GM18511 (cell line): Measurements from ENCODE around the gene VASH2.

ENCODE experiments used
- ATAC-seq: cut with Tn5 transposase; IDR thresholded peaks from one replicate; pipeline ENCODE4 v1.9.1; 2021; ENCODE audit warnings: mild to moderate bottlenecking, moderate library complexity; ENCODE audit not compliant: unreplicated experiment

The VASH2 gene

DNA sequence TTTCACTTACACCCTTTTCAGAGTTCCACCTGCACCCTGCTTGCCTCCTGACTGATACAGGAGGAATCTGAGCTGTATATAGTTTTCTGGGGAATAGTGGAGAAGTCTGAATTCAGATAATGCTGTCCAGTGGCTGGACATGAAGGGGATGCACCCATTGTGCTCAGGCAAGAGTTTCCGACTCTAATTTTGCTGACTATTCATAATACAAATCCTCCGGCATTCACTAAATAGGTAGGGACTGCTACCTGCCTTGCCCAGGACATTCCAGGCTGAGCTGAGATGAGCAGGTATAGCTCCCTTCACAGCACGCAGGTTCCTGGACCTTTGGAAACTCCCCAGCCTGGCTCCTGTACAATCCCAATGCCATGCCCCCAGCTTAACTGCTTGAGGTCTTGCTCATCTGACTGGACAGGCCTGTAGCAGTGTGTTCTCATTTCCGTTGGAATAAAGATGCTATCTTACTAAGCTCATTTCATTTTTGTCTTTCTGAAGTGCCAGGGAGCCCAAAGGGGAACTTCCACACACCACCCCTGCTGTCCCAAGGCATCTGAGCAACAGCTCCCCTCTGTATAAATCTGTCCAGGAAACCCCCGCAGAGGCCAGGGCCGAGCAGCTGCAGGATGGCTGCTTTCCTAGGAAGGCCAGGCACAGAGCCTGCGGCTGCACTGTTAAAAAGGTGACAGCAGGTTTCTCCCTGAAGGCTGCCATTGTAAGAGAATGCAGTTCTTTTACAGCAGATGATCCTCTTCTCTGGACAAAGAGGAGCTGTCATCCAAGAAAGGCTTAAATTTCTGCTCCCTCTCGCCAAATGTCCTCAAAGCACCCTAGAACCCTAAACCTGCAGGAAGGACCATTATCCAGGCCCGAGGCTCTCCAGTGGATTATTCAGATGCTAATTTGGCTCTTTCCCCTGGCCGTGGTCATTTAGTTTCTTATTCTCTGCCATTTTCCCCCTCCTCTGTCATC is 21.7 kb upstream of the VASH2 start:
- peak; percentile 72 for ATAC-seq

DNA sequence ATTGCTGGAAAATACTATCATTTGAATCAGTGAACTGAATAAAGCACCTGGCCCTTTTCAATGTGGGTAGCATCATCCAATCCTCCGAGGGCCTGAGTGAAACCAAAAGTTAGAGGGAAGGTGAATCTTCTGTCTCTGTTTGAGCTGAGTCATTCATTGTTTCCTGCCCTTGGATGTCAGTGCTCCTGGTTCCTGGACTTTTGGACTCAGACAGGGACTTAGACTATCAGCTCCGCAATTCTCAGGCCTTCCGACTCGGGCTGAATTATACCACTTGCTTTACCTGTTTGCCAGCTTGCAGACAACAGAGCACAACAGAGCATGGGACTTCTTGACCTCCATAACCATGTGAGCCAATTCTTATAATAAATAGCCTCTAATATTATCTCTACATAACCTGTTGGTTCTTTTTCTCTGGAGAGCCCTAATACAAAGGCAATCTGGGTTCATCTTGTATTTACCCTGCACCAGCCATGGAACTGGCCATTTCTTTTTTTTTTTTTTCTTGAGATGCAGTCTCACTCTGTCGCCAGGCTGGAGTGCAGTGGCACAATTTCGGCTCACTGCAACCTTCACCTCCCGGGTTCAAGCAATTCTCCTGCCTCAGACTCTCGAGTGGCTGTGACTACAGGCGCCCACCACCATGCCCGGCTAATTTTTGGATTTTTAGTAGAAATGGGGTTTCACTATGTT is 19.2 kb upstream of the VASH2 start:
- ATAC-seq, result peak; percentile 72

DNA sequence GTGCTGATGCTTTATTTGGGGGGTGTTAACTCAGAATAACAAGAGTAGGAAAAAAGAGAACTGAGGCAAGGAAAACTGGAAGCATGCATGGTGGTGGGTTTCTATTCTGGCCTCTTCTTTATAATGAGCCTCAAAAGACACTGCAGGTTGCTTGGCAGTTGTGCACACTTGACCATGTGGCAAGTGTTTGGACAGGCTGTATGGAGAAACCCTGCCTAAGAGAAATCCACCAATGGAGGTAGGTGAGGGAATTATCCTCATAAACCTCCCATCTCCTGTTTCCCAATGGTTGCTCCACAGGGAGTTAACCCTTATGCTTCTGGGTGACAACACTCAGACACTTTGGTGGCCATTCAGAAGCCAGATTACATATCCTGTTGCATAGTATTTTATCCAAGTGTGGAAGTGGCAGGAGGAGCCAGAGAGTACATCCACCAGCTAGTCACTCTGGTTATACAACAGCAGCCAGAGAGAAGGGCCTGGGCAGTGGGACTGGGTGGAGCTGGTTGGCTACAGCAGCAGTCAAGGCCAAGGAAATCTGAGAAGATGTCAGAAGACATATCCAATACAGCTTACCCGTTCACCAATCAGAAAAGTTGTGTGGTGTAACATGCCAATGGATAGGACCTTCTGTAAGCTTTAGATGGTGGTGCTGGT is 16.4 kb upstream of the VASH2 start:
- ATAC-seq, result no peak

DNA sequence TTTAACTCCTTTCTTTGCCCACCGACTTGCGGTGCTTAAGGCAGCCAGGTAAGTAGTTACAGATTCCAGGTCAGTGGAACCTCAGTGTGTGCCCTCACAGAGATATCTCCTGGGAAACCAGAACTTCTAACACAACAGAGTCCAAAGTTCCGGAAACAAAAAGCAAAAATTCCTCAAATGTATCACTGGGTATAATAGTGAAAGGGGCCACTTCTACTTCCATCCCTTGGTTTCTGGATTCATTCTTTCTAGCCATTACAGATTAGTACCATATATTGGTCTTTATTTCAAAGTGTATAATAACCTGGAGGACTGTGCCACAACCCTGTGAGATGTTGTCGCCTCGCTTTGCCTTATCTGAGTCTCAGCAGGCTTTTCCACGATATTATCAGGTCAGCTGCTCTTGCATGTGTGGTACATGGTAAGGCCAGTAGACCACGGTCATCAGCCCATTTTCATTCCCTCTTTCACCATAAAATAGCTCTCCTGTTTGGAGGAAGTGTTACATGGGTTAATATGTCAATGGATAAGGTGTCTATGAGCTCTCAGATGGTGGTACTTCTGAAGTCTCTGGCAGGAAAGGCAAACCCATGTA is 14.9 kb upstream of the VASH2 start:
- ATAC-seq, result no peak

DNA sequence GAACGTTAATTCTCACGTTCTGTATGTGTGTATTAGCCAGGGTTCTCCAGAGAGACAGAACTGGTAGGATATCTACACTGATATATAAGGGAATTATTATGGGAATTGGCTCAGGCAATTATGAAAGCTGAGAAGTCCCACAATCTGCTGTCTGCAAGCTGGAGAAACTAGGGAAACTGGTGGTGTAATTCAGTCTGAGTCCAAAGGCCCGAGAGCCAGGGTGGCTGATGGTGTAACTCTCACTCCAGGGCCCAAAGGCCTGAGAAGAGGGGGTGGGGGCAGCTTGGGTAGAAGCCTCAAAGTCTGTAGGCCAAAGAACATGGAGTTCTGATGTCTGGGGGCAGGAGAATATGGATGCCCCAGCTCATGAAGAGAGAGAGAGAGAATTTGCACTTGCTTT is 13.3 kb upstream of the VASH2 start:
- ATAC-seq, result no peak

DNA sequence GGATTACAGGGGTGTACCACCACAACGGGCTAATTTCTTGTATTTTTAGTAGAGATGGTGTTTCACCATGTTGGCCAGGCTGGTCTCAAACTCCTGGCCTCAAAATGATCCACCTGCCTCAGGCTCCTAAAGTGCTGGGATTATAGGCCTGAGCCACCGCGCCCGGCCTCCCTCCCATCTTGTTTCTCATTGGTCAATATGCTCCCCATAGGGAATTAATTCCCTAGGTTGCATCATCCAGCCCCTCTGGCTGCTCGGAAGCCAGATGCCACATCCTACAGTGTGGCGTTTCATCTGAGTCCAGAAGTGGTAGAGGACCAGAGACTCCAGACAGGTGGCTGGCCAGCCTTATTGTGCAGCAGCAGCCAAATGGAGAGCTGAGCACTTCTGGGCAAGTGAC is 11.5 kb upstream of the VASH2 start:
- ATAC-seq, result no peak

DNA sequence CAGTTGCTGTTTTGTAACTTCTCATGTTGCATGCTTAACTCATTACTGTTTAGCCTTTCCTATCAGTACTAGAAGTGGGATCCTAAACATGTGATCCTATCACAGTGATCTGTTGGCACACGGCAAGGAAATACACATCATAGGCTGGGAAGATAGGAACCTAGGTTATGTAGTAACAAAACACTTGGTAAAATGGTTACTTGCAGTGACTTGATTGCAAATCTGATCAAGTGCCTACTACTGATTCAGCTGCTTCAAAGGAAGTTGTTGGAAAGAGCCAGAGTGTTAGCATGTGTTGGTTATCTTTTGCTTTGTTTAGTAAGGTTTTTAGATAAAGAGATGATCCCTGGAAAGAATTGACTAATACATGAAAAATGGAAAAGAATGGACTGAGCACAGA is 8.9 kb upstream of the VASH2 start:
- no peak for ATAC-seq

DNA sequence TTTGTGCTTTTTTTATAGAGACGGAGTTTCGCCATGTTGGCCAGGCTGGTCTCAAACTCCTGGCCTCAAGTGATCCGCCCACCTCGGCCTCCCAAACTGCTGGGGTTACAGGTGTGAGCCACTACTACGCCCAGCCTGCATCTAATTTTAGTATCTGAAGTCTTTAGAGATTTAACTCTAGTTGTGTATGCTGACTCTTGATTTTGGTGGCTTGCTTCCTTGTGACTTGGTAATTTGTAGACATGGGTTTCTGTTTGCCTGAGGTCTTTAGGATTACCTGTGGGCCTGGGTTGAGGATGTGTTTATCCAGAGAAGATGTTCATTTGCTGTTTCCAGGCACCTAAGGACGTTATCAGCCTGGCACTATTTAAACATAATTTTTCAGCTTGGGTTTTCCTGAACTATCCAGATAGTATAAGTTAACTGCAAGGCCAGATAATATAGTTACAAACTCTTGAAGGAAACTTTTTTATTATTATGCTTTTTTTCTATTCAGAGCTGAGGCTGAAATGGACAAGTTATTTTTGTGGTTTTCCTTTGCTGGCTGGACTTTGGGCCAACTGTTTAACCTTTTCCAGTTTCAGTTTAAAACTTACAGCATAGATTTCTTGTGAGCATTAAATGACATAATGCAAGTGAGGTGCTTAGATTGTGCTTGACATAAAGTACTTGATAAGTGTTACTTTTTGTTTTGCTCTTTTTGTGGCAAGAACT is 7.5 kb upstream of the VASH2 start:
- ATAC-seq, result no peak

DNA sequence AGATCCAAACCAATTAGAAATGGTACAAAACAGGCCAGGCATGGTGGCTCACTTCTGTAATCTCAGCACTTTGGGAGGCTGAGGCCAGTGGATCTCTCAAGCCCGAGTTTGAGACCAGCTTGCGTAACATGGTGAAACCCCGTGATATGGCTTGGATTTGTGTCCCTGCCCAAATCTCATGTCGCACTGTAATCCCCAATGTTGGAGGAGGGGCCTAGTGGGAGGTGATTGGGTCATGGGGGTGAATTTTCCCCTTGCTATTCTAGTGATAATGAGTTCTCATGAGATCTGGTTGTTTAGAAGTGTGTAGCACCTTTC is 7.0 kb upstream of the VASH2 start:
- no peak for ATAC-seq

DNA sequence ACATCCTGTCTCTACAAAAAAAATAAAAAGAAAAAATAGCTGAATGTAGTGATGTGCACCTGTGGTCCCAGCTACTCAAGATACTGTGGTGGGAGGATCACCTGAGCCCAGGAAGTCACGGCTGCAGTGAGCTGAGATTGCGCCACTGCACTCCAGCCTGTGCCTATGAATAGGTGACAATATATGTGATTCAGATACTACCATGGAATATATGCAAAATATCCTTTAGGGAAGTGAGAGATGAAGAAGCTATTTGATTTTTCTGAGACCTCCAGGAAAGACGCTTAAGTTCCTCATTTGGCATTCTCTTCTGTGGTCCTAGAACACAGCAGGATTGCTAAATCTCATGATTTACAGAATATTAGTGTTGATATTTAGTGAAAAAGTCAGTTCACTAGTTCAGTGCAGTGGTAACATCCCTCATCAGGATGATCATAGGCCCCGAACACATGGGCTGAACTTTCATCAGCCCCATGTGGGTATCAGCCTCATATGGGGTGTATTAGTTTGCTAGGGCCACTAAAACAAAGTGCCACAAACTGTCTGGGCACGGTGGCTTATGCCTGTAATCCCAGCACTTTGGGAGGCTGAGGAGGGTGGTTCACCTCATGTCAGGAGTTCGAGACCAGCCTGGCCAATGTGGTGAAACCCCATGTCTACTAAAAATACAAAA is 6.0 kb upstream of the VASH2 start:
- peak; percentile 66 for ATAC-seq

DNA sequence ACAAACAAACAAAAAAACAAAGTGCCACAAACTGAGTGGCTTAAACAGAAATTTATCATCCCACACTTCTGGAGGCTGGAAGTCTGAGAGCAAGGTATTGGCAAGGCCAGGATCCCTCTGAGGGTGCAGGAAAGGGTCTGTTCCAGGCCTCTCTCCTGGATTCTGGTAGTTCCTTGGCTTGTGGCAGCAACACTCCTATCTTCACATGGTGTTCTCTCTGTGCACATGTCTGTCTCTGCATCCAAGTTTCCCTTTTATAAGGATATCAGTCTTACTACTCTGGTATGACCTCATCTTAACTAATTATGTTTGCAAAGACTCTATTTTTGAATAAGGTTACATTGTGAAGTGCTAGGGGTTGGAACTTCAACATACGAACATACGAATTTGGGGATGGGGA is 5.3 kb upstream of the VASH2 start:
- no peak for ATAC-seq

DNA sequence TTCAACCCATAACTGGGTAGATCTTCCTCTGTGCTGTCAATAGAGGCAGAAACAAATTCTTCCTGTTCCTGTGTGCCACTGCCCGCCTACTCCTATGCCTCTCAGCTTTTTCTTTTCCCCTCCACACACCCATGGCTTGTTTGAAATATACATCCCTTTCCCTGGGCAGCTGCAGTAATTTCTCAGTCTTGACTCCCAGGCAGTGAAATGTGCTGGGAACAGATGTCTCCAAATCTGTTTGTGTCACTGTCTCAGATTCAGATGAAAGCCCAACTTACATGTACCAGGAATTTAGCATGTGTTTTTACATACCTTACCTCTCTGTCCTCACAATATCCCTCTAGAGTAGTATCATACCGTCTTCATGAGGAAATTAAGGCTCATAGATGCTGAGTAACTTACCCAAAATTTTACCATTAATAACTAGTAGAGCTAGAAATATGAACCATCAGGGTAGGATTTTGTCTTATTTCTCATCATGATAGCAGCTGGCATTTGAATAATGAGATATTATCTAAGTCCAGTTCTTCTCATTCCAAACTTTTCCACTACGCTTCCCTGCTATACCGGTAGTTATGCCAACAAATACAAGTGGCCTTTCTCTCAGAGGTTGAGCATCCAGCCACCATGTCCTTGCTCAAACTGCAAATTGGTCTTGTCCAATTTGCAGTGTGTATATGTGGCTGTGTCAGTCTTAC is 4.7 kb upstream of the VASH2 start:
- ATAC-seq, result no peak

DNA sequence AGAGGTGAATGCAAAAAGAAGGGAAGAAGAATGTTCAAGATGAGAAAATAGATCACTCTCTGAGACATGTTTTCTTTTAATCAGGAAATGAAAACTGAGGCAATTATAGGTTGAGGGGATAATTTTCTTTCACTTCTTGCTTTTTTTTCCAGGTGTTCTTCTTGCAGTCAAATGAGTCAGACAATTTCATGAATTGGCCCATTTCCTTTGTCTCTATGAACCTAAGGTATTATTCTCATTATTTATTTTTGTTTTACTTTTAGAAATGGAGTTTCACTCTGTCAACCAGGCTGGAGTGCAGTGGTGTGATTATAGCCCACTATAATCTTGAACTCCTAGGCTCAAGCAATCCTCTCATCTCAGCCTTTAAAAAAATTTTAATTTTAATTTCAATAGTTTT is 3.5 kb upstream of the VASH2 start:
- ATAC-seq, result no peak

DNA sequence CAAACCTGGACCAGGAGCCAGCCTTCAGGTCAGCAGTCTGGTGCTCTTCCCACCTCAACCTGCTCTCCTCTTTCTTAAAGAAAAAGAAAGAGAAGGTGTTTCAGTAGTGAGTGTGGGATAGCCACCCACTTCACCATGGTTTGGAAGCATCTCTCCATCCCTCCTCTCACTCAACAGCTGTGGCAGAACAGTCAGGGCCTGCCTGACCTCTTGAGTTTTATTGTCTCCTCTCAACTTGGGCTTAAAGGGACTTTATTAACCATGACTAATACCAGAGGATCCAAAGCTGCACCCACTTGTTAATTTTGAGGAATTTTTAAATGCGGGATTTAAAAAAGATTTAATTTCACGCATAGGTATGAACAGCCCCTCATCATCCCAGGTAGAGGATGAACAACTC is 570 bp upstream of the VASH2 start:
- ATAC-seq, result no peak

DNA sequence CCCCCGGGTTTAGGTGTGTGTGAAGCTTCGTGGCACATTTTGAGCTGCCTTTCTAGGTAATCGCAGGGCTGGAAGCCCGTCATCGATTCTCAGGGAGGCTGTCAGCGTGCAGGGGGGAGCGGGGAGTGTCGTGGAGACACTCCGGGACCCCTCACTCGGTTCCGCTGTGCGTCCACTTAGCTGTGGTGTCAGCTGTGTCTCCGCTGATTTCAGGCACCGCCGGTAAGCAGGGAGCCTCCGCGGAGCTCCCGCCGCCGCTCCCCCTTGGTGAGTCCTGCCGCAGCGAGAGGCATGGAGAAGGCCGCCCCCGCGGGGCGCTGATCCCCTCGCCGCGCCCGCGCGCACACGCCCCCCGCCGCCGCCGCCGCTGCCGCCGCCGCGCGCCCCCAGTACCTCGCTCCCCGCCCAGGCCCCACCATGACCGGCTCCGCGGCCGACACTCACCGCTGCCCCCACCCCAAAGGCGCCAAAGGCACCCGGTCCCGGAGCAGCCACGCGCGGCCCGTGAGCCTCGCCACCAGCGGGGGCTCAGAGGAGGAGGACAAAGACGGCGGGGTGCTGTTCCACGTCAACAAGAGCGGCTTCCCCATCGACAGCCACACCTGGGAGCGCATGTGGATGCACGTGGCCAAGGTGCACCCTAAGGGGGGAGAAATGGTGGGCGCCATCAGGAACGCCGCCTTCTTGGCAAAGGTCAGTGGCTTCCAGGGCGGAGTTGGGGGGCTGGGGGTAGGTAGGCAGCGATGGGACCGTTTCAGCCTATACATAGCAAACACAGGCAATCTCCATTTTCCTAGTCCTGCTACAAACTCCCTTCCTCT is 995 bp downstream of the VASH2 start:
- peak; percentile 4 for ATAC-seq

DNA sequence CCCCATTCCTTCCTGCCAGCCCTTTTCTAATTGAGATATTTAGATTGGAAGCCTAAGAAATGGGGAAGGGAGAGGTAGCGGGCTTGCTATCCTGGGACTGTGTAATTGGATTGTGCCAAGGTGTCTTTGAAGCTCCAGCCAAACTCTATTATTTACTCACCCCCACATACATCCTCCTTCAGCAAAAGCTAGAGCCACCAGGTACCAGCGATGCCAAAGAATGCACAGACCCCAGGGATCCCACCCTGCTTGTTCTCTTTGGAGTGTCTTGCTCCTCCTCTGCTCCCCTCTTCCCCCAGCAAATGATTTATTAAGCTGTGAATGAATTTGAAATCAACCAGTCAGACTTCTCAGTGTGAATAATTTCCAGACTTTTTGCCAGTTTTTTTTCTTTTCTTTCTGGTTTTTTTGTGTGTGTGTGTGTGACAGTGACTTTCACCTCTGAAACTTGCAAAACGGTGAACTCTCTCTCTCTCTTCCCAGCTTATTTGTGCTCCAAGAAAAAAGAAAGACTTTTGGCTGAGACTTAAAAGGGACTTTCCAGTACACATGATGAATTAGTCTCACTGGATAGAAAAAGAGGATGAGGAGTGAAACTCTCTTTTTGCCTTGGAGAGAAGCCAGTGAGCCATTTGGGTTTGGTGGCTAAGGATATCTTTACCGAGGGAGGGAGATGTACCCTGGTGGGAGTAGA is 1.8 kb downstream of the VASH2 start:
- no peak for ATAC-seq

DNA sequence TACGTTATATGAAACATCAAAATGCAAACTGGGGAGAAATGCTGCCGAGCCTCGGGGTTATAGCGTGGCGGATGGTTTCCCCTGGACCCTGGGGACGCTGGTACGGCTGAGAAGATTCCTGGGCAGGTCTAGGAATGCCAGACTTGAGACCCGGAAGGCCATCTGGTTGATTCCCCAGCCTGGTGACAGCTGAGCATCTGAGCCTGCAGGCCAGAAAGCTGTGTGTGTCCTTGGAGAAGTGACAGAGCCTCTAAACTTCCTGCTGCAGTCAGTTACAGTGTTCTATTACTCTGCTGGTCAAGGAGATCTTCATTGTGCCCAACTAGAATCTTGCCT is 2.3 kb downstream of the VASH2 start:
- ATAC-seq, result no peak

DNA sequence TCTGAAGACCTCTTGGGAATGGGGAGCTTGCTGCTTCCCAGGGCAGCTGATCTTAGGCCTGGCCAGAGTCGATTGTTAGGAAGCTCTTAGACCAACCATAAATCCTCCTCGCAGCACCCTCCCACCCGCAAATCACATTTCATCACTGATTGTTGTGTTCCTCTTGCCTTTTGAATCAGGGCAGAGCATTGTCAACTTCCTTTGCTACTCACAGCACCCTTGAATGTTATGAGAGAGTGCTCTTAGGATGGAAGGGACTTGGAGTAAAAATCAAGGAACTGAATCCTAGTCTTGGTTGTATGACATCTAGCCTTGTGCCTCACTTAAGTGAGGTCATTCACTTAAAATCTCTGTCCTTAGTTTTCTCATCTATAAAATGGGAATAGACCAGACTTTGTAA is 3.0 kb downstream of the VASH2 start:
- no peak for ATAC-seq
